HepG2 (cell line): ENCODE results near the gene CPNE1. TPM values are rescaled to one million over a fixed set of nuclear protein-coding genes. Genes with fewer than 3 reads are reported as not detected.

ENCODE experiments used
- AHR ChIP-seq: IDR thresholded peaks from 2 replicates; pipeline ENCODE4 v1.6.1; 2018; ENCODE audit warnings: missing genetic modification reagents, missing compliant biosample characterization
- DMAP1 ChIP-seq: IDR thresholded peaks from 2 replicates; pipeline ENCODE4 v1.6.1; 2016
- HHEX ChIP-seq: IDR thresholded peaks from 2 replicates; pipeline ENCODE4 v1.6.1; 2016; ENCODE audit warnings: control low read depth
- MEF2D ChIP-seq: sonication (generic); formaldehyde crosslinking; IDR thresholded peaks from 2 replicates; pipeline ENCODE4 v1.5.1; 2020; ENCODE audit warnings: mild to moderate bottlenecking, missing genetic modification reagents
- SRSF1 ChIP-seq: fragments of 200-400 bp; formaldehyde crosslinking; optimal IDR thresholded peaks from 2 replicates; pipeline ENCODE3; 2017; ENCODE audit warnings: mild to moderate bottlenecking, low read depth, low read length, moderate library complexity
- TOPORS ChIP-seq: sonication (generic); formaldehyde crosslinking; IDR thresholded peaks from 2 replicates; pipeline ENCODE4 v1.8.0; 2023; ENCODE audit warnings: mild to moderate bottlenecking, missing genetic modification reagents
- ZFP90 ChIP-seq: sonication (generic); formaldehyde crosslinking; IDR thresholded peaks from 2 replicates; pipeline ENCODE4 v1.8.0; 2022; ENCODE audit warnings: missing genetic modification reagents, mild to moderate bottlenecking, inconsistent platforms, borderline replicate concordance
- ZNF121 ChIP-seq: sonication (generic); formaldehyde crosslinking; IDR thresholded peaks from 2 replicates; pipeline ENCODE4 v1.5.0; 2020; ENCODE audit warnings: mild to moderate bottlenecking, missing genetic modification reagents
- ZNF501 ChIP-seq: sonication (generic); formaldehyde crosslinking; IDR thresholded peaks from 2 replicates; pipeline ENCODE4 v1.5.1; 2020; ENCODE audit warnings: mild to moderate bottlenecking, moderate library complexity, missing genetic modification reagents
- ZNF558 ChIP-seq: sonication (generic); formaldehyde crosslinking; IDR thresholded peaks from 2 replicates; pipeline ENCODE4 v1.9.0; 2022; ENCODE audit warnings: mild to moderate bottlenecking, missing genetic modification reagents, borderline replicate concordance
- polyA plus RNA-seq, 8 experiments: library from polyadenylated mRNA; depleted of rRNA in 3 of 8; stranded (reverse) in 7 of 8; unstranded in 1 of 8; fragments of >200 nt; fragmentation: Illumina TruSeq in 4 of 8; extraction: Trizol in 4 of 8; gene quantifications; 2 replicates each; pipeline versions ENCODE4 v1.2.1 to v1.2.3, GENCODE V29; 2011 to 2016; ENCODE audit warnings: low read depth in 4 of 8, missing spikeins in 1 of 8, mixed read lengths in 1 of 8; ENCODE audit not compliant: insufficient read depth in 1 of 8
- total RNA-seq, 5 experiments: library from RNA; depleted of rRNA; stranded (reverse); fragments of >200 nt; fragmentation: Illumina TruSeq; extraction: Trizol; gene quantifications; 2 replicates each; pipeline ENCODE4 v1.2.3, GENCODE V29; 2016; ENCODE audit warnings: low read depth in 1 of 5
- TF ChIP-seq, protein P1 (sequence below): sonication (generic); formaldehyde crosslinking; IDR thresholded peaks from 2 replicates; pipeline ENCODE4 v1.4.0; 2020; ENCODE audit warnings: mild to moderate bottlenecking, missing genetic modification reagents
- TF ChIP-seq, protein P2 (sequence below): sonication (generic); formaldehyde crosslinking; IDR thresholded peaks from 2 replicates; pipeline ENCODE4 v1.4.0; 2020; ENCODE audit warnings: missing genetic modification reagents, mild to moderate bottlenecking, borderline replicate concordance
- TF ChIP-seq, protein P3 (sequence below): sonication (generic); formaldehyde crosslinking; IDR thresholded peaks from 2 replicates; pipeline ENCODE4 v1.8.1; 2023; ENCODE audit warnings: missing genetic modification reagents, mild to moderate bottlenecking, borderline replicate concordance
- TF ChIP-seq, protein P4 (sequence below): sonication (generic); formaldehyde crosslinking; IDR thresholded peaks from 2 replicates; pipeline ENCODE4 v1.9.0; 2021; ENCODE audit warnings: missing genetic modification reagents, borderline replicate concordance
- TF ChIP-seq, protein P5 (sequence below): IDR thresholded peaks from 2 replicates; pipeline ENCODE4 v1.6.1; 2016; ENCODE audit warnings: missing compliant biosample characterization, missing genetic modification reagents, borderline replicate concordance
- TF ChIP-seq, protein P6 (sequence below): sonication (generic); formaldehyde crosslinking; IDR thresholded peaks from 2 replicates; pipeline ENCODE4 v1.4.0; 2020; ENCODE audit warnings: missing genetic modification reagents, borderline replicate concordance

The CPNE1 gene
- total and polyA plus RNA-seq, 2 of the 13 experiments (the other 11 are each of a cell fraction or from before 2014, with no cell fraction given) = 408 to 431 TPM

- TF ChIP-seq, protein P1, sequence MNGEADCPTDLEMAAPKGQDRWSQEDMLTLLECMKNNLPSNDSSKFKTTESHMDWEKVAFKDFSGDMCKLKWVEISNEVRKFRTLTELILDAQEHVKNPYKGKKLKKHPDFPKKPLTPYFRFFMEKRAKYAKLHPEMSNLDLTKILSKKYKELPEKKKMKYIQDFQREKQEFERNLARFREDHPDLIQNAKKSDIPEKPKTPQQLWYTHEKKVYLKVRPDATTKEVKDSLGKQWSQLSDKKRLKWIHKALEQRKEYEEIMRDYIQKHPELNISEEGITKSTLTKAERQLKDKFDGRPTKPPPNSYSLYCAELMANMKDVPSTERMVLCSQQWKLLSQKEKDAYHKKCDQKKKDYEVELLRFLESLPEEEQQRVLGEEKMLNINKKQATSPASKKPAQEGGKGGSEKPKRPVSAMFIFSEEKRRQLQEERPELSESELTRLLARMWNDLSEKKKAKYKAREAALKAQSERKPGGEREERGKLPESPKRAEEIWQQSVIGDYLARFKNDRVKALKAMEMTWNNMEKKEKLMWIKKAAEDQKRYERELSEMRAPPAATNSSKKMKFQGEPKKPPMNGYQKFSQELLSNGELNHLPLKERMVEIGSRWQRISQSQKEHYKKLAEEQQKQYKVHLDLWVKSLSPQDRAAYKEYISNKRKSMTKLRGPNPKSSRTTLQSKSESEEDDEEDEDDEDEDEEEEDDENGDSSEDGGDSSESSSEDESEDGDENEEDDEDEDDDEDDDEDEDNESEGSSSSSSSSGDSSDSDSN = no peak
- TF ChIP-seq MEF2D (CRISPR knock-in tag) (no peak), ZNF501 (CRISPR knock-in tag) (0 out of 2 replicates have a peak, but pooled peaks have one; percentile 43), HHEX (CRISPR knock-in tag) (no peak), ZFP90 (CRISPR knock-in tag) (peak; percentile 91), SRSF1 (no peak), DMAP1 (CRISPR knock-in tag) (no peak), ZNF558 (CRISPR knock-in tag) (no peak), TOPORS (peak; percentile 70), ZNF121 (CRISPR knock-in tag) (no peak), AHR (CRISPR knock-in tag) (peak; percentile 27; the same call in 1 of the 2 replicates)
- TF ChIP-seq, protein P2, sequence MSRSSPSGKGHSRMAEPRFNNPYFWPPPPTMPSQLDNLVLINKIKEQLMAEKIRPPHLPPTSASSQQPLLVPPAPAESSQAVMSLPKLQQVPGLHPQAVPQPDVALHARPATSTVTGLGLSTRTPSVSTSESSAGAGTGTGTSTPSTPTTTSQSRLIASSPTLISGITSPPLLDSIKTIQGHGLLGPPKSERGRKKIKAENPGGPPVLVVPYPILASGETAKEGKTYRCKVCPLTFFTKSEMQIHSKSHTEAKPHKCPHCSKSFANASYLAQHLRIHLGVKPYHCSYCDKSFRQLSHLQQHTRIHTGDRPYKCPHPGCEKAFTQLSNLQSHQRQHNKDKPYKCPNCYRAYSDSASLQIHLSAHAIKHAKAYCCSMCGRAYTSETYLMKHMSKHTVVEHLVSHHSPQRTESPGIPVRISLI (CRISPR knock-in tag) = no peak
- TF ChIP-seq, protein P3, sequence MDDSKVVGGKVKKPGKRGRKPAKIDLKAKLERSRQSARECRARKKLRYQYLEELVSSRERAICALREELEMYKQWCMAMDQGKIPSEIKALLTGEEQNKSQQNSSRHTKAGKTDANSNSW (CRISPR knock-in tag) = no peak
- TF ChIP-seq, protein P4, sequence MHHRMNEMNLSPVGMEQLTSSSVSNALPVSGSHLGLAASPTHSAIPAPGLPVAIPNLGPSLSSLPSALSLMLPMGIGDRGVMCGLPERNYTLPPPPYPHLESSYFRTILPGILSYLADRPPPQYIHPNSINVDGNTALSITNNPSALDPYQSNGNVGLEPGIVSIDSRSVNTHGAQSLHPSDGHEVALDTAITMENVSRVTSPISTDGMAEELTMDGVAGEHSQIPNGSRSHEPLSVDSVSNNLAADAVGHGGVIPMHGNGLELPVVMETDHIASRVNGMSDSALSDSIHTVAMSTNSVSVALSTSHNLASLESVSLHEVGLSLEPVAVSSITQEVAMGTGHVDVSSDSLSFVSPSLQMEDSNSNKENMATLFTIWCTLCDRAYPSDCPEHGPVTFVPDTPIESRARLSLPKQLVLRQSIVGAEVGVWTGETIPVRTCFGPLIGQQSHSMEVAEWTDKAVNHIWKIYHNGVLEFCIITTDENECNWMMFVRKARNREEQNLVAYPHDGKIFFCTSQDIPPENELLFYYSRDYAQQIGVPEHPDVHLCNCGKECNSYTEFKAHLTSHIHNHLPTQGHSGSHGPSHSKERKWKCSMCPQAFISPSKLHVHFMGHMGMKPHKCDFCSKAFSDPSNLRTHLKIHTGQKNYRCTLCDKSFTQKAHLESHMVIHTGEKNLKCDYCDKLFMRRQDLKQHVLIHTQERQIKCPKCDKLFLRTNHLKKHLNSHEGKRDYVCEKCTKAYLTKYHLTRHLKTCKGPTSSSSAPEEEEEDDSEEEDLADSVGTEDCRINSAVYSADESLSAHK (CRISPR knock-in tag) = no peak
- TF ChIP-seq, protein P5, sequence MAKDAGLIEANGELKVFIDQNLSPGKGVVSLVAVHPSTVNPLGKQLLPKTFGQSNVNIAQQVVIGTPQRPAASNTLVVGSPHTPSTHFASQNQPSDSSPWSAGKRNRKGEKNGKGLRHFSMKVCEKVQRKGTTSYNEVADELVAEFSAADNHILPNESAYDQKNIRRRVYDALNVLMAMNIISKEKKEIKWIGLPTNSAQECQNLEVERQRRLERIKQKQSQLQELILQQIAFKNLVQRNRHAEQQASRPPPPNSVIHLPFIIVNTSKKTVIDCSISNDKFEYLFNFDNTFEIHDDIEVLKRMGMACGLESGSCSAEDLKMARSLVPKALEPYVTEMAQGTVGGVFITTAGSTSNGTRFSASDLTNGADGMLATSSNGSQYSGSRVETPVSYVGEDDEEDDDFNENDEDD = no peak
- TF ChIP-seq, protein P6, sequence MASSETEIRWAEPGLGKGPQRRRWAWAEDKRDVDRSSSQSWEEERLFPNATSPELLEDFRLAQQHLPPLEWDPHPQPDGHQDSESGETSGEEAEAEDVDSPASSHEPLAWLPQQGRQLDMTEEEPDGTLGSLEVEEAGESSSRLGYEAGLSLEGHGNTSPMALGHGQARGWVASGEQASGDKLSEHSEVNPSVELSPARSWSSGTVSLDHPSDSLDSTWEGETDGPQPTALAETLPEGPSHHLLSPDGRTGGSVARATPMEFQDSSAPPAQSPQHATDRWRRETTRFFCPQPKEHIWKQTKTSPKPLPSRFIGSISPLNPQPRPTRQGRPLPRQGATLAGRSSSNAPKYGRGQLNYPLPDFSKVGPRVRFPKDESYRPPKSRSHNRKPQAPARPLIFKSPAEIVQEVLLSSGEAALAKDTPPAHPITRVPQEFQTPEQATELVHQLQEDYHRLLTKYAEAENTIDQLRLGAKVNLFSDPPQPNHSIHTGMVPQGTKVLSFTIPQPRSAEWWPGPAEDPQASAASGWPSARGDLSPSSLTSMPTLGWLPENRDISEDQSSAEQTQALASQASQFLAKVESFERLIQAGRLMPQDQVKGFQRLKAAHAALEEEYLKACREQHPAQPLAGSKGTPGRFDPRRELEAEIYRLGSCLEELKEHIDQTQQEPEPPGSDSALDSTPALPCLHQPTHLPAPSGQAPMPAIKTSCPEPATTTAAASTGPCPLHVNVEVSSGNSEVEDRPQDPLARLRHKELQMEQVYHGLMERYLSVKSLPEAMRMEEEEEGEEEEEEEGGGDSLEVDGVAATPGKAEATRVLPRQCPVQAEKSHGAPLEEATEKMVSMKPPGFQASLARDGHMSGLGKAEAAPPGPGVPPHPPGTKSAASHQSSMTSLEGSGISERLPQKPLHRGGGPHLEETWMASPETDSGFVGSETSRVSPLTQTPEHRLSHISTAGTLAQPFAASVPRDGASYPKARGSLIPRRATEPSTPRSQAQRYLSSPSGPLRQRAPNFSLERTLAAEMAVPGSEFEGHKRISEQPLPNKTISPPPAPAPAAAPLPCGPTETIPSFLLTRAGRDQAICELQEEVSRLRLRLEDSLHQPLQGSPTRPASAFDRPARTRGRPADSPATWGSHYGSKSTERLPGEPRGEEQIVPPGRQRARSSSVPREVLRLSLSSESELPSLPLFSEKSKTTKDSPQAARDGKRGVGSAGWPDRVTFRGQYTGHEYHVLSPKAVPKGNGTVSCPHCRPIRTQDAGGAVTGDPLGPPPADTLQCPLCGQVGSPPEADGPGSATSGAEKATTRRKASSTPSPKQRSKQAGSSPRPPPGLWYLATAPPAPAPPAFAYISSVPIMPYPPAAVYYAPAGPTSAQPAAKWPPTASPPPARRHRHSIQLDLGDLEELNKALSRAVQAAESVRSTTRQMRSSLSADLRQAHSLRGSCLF (CRISPR knock-in tag) = 0 out of 2 replicates have a peak, but pooled peaks have one; percentile 33
Observed at GRCh38 chr20:35702051-35702823, 37.5 kb upstream of the CPNE1 start (continued).
